Liver (tissue), 3 donors: ENCODE results near the gene UGGT2.

Experiments used
- TAF1 ChIP-seq: conservative IDR thresholded peaks from 2 replicates; pipeline ENCODE4 v1.6.1; 2016; ENCODE audit warnings: antibody characterized with exemption, mild to moderate bottlenecking
- TF ChIP-seq, protein P1 (sequence below): fragments of 150-350 bp; IDR thresholded peaks from 2 replicates; pipeline ENCODE4 v1.5.1; 2017; ENCODE audit warnings: improper control_type of control experiment, low read depth, low read length; ENCODE audit not compliant: missing input control
- donor health status: healthy.
- donor health status: healthy.

DNA sequence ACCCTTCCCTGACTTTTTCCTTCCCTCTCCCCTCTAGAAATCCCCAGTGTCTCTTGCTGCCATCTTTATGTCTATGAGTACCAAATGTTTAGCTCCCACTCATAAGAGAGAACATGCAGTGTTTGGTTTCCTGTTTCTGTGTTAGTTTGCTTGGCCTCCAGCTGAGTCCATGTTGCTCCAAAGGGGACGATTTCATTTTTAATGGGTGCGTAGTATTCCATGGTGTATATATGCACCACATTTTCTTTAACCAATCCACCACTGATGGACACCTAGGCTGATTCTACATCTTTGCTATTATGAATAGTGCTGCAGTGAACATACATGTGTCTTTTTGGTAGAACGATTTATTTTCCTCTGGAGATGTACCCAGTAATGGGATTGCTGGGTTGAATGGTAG lies 123.8 kb downstream of the UGGT2 start:
- no peak for TF ChIP-seq TAF1
- TF ChIP-seq, protein P1, sequence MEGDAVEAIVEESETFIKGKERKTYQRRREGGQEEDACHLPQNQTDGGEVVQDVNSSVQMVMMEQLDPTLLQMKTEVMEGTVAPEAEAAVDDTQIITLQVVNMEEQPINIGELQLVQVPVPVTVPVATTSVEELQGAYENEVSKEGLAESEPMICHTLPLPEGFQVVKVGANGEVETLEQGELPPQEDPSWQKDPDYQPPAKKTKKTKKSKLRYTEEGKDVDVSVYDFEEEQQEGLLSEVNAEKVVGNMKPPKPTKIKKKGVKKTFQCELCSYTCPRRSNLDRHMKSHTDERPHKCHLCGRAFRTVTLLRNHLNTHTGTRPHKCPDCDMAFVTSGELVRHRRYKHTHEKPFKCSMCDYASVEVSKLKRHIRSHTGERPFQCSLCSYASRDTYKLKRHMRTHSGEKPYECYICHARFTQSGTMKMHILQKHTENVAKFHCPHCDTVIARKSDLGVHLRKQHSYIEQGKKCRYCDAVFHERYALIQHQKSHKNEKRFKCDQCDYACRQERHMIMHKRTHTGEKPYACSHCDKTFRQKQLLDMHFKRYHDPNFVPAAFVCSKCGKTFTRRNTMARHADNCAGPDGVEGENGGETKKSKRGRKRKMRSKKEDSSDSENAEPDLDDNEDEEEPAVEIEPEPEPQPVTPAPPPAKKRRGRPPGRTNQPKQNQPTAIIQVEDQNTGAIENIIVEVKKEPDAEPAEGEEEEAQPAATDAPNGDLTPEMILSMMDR: no peak
